ENCODE data around the gene RPP21.

Gene RPP21

DNA sequence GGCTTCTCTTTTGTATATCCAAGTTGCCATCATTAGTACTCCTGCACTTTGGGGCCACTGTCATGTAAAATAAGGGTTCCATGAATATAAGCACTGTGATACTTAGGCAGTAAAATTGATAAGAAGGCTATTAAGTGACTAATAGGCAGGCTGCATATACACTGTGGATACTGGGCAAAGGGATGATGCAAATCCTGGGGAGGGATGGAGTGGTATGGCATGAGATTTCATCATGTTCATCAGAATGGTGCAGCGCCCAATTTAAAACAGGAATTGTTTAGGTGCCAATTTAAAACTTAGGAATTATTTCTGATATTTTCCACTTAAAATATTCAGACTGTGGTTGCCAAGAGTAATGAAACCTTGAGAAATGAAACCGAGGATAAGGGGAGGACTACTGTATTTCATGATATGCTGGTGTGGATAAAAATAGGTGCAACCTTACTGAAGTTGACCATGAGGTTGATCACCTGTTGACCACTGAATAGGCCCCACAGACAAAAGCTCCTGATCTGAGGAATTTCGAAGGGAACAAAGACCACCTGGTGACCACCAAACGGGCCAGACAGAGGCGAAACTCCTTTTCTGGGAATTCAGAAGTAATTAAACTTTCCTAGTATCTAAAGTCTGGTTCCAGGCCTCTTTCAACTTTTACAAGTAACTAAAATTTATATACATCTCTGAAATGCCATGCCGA lies 23.1 kb upstream of the RPP21 start (continued):
- TF ChIP-seq SP7 (tag by site-specific recombination; IDR thresholded peaks at IDR 0.05): no peak
- TF ChIP-seq GLI4 (tag by site-specific recombination; IDR thresholded peaks at IDR 0.05): no peak
- TF ChIP-seq, protein P1, sequence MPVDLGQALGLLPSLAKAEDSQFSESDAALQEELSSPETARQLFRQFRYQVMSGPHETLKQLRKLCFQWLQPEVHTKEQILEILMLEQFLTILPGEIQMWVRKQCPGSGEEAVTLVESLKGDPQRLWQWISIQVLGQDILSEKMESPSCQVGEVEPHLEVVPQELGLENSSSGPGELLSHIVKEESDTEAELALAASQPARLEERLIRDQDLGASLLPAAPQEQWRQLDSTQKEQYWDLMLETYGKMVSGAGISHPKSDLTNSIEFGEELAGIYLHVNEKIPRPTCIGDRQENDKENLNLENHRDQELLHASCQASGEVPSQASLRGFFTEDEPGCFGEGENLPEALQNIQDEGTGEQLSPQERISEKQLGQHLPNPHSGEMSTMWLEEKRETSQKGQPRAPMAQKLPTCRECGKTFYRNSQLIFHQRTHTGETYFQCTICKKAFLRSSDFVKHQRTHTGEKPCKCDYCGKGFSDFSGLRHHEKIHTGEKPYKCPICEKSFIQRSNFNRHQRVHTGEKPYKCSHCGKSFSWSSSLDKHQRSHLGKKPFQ (tag by site-specific recombination; IDR thresholded peaks at IDR 0.05): no peak
- TF ChIP-seq ZNF112 (tag by site-specific recombination; IDR thresholded peaks at IDR 0.05): no peak
- TF ChIP-seq, protein P2, sequence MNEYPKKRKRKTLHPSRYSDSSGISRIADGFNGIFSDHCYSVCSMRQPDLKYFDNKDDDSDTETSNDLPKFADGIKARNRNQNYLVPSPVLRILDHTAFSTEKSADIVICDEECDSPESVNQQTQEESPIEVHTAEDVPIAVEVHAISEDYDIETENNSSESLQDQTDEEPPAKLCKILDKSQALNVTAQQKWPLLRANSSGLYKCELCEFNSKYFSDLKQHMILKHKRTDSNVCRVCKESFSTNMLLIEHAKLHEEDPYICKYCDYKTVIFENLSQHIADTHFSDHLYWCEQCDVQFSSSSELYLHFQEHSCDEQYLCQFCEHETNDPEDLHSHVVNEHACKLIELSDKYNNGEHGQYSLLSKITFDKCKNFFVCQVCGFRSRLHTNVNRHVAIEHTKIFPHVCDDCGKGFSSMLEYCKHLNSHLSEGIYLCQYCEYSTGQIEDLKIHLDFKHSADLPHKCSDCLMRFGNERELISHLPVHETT (tag by site-specific recombination; IDR thresholded peaks at IDR 0.05): no peak
- TF ChIP-seq, protein P3, sequence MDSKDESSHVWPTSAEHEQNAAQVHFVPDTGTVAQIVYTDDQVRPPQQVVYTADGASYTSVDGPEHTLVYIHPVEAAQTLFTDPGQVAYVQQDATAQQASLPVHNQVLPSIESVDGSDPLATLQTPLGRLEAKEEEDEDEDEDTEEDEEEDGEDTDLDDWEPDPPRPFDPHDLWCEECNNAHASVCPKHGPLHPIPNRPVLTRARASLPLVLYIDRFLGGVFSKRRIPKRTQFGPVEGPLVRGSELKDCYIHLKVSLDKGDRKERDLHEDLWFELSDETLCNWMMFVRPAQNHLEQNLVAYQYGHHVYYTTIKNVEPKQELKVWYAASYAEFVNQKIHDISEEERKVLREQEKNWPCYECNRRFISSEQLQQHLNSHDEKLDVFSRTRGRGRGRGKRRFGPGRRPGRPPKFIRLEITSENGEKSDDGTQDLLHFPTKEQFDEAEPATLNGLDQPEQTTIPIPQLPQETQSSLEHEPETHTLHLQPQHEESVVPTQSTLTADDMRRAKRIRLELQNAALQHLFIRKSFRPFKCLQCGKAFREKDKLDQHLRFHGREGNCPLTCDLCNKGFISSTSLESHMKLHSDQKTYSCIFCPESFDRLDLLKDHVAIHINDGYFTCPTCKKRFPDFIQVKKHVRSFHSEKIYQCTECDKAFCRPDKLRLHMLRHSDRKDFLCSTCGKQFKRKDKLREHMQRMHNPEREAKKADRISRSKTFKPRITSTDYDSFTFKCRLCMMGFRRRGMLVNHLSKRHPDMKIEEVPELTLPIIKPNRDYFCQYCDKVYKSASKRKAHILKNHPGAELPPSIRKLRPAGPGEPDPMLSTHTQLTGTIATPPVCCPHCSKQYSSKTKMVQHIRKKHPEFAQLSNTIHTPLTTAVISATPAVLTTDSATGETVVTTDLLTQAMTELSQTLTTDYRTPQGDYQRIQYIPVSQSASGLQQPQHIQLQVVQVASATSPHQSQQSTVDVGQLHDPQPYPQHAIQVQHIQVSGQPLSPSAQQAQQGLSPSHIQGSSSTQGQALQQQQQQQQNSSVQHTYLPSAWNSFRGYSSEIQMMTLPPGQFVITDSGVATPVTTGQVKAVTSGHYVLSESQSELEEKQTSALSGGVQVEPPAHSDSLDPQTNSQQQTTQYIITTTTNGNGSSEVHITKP (tag by site-specific recombination; IDR thresholded peaks at IDR 0.05): 0 out of 2 replicates have a peak, but pooled peaks have one; percentile 26
- TF ChIP-seq, protein P4, sequence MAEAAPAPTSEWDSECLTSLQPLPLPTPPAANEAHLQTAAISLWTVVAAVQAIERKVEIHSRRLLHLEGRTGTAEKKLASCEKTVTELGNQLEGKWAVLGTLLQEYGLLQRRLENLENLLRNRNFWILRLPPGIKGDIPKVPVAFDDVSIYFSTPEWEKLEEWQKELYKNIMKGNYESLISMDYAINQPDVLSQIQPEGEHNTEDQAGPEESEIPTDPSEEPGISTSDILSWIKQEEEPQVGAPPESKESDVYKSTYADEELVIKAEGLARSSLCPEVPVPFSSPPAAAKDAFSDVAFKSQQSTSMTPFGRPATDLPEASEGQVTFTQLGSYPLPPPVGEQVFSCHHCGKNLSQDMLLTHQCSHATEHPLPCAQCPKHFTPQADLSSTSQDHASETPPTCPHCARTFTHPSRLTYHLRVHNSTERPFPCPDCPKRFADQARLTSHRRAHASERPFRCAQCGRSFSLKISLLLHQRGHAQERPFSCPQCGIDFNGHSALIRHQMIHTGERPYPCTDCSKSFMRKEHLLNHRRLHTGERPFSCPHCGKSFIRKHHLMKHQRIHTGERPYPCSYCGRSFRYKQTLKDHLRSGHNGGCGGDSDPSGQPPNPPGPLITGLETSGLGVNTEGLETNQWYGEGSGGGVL (tag by site-specific recombination; IDR thresholded peaks at IDR 0.05): peak; percentile 52; the same call in 1 of the 2 replicates
- no peak for TF ChIP-seq ZNF19 (tag by site-specific recombination; IDR thresholded peaks at IDR 0.05; ENCODE audit: low read depth)
- TF ChIP-seq PRDM1 (tag by site-specific recombination; IDR thresholded peaks at IDR 0.05): no peak
- no peak for TF ChIP-seq ZNF623 (tag by site-specific recombination; IDR thresholded peaks at IDR 0.05)

DNA sequence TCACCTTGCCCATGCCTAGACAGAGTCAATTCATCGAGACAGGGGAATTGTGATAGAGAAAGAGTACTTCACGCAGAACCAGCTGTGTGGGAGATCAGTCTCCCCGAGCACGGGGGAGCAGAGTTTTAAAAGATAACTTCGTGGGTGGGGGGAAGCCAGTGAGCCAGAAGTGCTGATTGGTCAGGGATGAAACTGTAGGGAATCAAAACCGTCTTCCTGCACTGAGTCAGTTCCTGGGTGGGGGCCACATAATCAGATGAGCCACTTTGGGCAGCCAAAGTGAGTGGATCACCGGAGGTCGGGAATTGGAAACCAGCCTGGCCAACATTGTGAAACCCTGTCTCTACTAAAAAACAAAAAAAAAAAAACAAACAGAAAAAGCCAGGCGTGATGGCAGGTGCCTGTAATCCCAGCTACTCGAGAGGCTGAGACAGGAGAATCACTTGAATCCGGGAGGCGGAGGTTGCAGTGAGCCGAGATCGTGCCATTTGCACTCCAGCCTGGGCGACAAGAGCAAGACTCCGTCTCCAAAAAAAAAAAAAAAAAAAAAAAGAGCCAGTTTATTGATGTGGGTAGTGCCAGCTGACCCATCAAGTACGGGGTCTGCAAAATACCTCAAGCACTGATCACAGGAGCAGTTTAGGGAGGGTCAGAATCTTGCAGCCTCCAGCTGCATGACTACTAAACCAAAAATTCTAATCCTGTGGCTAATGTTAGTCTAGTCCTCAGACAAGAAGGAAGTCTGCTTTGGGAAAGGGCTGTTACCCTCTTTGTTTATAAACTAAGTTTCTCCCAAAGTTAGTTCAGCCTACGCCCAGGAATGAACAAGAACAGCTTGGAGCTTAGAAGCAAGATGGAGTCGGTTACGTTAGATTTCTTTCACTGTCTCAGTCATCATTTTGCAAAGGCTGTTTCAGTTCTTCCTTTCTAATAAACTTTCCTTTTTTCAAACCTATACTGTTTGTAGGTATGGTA lies 22.1 kb upstream of the RPP21 start:
- H3K4me1 ChIP-seq (ENCODE audit: control insufficient read depth, insufficient read depth, low read length): peaks cover 10% of the 10 kb centered on the region; the same call in 1 of the 2 replicates
- ChIA-PET POLR2A (interaction anchor here (0.7 kb wide), 1 partner anchor 10 kb away, joined by 9 read pairs; no protein-coding TSS in a partner anchor), CTCF (interaction anchor here (1.5 kb wide), 2 partner anchors 85 to 104 kb away, joined by 3 to 6 read pairs; no protein-coding TSS in a partner anchor)
- no peaks in the 10 kb centered on the region for H3K9me3 ChIP-seq (ENCODE audit: control insufficient read depth, insufficient read depth, low read depth, low read length)
- H3K36me3 ChIP-seq (ENCODE audit: control insufficient read depth in 2 of 2, insufficient read depth in 1 of 2, low read length in 2 of 2): peaks cover 0 to 9% of the 10 kb centered on the region in 2 experiments; a peak in 1 of 3 replicates
- H3K4me3 ChIP-seq (ENCODE audit: low read depth, low read length): no peak overlapping the region
- TF ChIP-seq ZNF677 (tag by site-specific recombination; IDR thresholded peaks at IDR 0.05): no peak
- TF ChIP-seq ZNF571 (tag by site-specific recombination; IDR thresholded peaks at IDR 0.05): no peak
- TF ChIP-seq EGR2 (tag by site-specific recombination; IDR thresholded peaks at IDR 0.05; ENCODE audit: low read depth): 0 out of 2 replicates have a peak, but pooled peaks have one; percentile 7
- H3K27ac ChIP-seq (ENCODE audit: extremely low read depth, low read depth, low read length): no peak overlapping the region
